Right renal cortex interstitium (tissue), 3 donors: Measurements from ENCODE around the gene OR5L2. TPM values are rescaled to one million over a fixed set of nuclear protein-coding genes. Genes with fewer than 3 reads are reported as not detected.
"Not testable (repeated sequence)": the region's sequence is repeated elsewhere in the genome, so short reads cannot be mapped to it uniquely, and the experiment has no call there.

Source experiments
- DNase-seq, 3 donors: peaks; one replicate each; pipeline ENCODE4 v3.0.0-alpha.2; 2013; ENCODE audit warnings: low read depth in 3 of 3, low spot score in 2 of 3
- polyA plus RNA-seq, 3 donors: library from polyadenylated mRNA; unstranded; fragments of 120-200 nt; gene quantifications; one replicate each; pipeline ENCODE4 v1.2.1, GENCODE V29; 2013; ENCODE audit not compliant: insufficient read length in 3 of 3

OR5L2 gene
- not detected for polyA plus RNA-seq

- DNase-seq = no peak
These were observed at the start of gene OR5L2 for GRCh38 chr11:55826919-55827318. Gene OR5L2, plus strand, starts transcription at chr11:55827219. Its CDS starts 0 bp downstream, at chr11:55827219.

- DNase-seq = no peak
These were observed 35.4 kb upstream of the OR5L2 start for GRCh38 chr11:55791606-55792005.

GRCh38 chr11:55793321-55793720 lies 33.7 kb upstream of the OR5L2 start:
- DNase-seq = no peak

- no peak for DNase-seq
These were observed 31.8 kb upstream of the OR5L2 start, which contains the start of gene OR5D14 for GRCh38 chr11:55795256-55795655. Gene OR5D14, plus strand, starts transcription at chr11:55795556. Its CDS starts 0 bp downstream, at chr11:55795556.

DNA sequence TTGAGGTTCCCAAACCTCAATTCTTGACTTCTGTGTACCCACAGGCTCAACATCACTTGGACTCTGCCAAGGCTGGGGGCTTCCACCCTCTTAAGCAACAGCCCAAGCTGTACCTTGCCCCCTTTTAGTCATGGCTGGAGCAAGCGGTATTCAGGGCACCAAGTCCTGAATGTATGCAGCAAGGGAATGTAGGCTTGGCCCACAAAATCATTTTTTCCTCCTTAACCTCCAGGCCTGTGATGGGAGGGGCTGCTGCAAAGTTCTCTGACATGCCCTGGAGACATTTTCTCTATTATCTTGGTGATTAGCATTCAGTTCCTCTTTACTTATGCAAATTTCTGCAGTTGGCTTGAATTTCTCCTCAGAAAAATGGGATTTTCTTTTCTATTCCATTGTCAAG lies 20.8 kb upstream of the OR5L2 start:
- no peak for DNase-seq

GRCh38 chr11:55811067-55811466 lies 16.0 kb upstream of the OR5L2 start, which contains the start of gene OR5L1:
Gene OR5L1, plus strand, starts transcription at chr11:55811367. Its CDS starts 100 bp downstream, at chr11:55811467.
- no peak for DNase-seq

DNA sequence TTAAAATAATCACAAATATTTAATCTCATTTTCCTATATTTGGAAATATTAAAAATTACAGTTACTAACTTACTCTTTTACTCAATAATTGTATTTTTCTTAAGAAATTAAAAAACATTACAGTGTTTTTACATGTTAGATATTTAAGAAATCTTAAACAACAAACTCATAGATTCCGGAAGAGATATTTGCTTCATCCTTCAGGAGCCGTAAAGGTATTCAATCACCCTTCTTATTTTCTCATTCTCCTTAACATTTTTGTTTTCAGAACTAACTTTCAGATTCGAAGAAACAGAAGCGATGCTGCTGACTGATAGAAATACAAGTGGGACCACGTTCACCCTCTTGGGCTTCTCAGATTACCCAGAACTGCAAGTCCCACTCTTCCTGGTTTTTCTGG lies 7.7 kb upstream of the OR5L2 start, which contains the start of gene OR5D18:
Gene OR5D18 (plus strand): TSS at position 301 of the 400 bp plus-strand sequence. CDS start 0 bp downstream, at position 301.
- no peak for DNase-seq

DNA sequence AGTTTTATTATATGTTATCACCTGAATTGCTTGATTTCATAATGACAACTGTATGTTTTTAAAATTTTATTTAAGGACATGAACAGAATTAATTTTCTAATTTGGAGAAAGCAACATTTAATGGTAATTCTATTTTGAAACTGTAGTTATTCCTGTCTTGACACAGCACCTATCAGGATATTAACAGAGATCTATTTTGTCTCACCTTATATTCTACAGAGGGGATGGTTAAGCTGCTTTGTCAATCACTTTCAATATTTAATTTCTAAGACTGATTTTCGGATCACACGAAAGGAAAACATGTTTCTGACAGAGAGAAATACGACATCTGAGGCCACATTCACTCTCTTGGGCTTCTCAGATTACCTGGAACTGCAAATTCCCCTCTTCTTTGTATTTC lies 11.4 kb downstream of the OR5L2 start, which contains the start of gene OR5D16:
Gene OR5D16 (plus strand): TSS at position 301 of the 400 bp plus-strand sequence. CDS start 0 bp downstream, at position 301.
- DNase-seq = no peak

- DNase-seq = no peak
These were observed 20.4 kb downstream of the OR5L2 start for GRCh38 chr11:55847453-55847852.

DNA sequence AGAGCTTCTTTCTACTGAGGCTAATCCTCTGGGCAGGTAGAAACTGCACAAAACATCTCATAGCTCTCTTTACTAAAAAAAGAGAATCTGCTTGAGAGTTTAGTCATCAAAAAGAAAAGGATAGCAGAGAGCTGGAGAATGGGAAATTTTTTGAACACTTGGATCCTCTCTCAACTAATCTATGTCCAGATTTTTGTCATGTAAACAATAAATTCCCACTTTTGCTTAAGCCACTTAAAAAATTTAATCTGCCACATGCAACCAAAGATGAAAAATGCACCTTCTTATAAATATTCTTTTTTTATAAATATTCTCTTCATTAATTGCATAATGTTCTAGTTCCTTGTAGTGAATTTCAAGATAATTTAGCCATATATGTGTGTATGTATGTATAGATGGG lies 22.0 kb downstream of the OR5L2 start:
- DNase-seq = no peak

DNA sequence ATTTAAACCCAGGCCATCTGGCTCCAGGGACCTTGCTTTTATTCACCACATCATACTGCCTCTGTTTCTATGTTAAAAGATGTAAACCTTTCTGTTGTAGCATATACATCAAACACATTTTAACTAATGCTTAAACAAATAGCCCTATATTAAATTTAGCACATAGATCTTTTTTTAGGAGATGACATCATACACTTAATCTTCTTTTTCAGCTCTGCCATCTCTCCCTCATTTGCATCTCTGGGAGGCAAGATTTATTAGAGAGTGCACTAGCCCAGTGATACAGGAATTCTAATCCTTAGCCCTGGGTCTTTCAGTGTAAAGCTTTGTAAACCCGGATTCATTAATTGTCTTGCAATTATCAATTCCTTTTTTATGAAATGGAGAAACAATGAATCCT lies 25.1 kb downstream of the OR5L2 start:
- DNase-seq = no peak

DNA sequence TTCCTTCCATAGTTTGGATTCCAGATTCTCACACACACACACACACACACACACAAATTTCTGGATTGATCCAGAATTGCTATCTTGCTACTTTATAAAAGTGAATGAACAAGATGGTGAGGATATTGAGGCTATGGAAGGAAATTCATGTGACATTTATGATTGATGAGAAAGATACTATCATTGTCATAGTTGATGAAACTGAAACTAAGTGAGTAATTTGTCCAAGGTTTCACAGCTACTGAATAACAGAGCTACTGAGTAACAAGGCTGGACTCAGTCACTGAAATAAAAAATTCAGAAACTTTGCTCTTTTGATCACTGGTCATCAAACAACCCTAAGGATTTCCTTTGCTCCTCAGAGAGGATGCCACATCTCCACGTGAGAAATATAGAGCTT lies 27.7 kb downstream of the OR5L2 start:
- no peak for DNase-seq

- DNase-seq = not testable (repeated sequence)
These were observed 40.3 kb downstream of the OR5L2 start for GRCh38 chr11:55867354-55867753.

DNA sequence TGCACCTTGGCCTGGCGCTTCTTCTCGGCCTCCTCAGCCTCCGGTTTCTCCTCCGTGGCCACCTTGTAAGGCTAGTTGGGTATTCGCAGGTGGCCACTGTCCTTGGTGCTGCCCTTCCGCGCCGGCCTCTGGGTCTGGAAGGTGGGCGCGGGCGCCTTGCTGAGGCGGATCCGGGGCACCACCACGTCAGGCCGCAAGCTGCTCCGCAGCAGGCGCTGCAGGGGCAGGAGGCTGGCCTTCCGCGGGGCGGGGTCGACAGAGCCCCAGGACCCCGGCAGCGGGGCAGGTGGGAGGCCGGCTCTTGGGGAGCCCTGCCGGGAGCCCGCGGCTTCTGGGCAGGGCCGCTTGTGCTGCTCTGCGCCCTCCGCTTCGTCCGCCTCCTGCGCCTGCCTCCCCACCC lies 45.7 kb downstream of the OR5L2 start:
- DNase-seq = not testable (repeated sequence)

DNA sequence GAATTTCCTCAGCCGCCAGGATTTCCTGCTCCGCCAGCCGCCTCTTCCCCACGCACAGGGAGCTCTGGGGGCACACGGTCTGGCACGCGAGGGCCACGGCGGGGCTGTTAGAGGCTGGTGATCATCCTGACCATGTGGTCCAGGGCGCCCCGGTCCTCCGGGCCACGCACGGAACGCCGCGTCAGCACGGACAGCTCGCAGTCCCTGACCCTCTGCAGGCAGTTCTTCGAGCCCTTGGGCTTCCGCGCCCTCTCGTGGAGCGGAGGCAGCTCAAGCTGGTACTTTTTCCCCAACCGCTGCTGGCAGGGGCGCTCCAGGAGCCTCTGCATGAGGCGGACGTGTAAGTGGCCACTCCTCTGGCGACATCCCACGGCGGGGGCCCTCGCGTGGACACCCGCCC lies 46.1 kb downstream of the OR5L2 start:
- not testable (repeated sequence) for DNase-seq

Other genes starting within 250 kb of the OR5L2 start
- gene OR4C11, start 219.6 kb upstream of the OR5L2 start, polyA plus RNA-seq = not detected
- gene OR4P4, start 192.1 kb upstream of the OR5L2 start, polyA plus RNA-seq = under 1 TPM; 0.07 to 0.08 (median 0.07) TPM
- not detected for gene OR4S2, start 178.9 kb upstream of the OR5L2 start, polyA plus RNA-seq
- gene OR4C6, start 165.0 kb upstream of the OR5L2 start, polyA plus RNA-seq = not detected
- gene OR5D13, start 53.8 kb upstream of the OR5L2 start, polyA plus RNA-seq = not detected
- gene OR5D14, start 31.7 kb upstream of the OR5L2 start, polyA plus RNA-seq = not detected
- gene OR5L1, start 15.9 kb upstream of the OR5L2 start, polyA plus RNA-seq = not detected
- not detected for gene OR5D18, start 7.6 kb upstream of the OR5L2 start, polyA plus RNA-seq
- gene OR5D16, start 11.5 kb downstream of the OR5L2 start, polyA plus RNA-seq = not detected
- gene TRIM51, start 56.1 kb downstream of the OR5L2 start, polyA plus RNA-seq = not detected
- not detected for gene OR5W2, start 87.4 kb downstream of the OR5L2 start, polyA plus RNA-seq
- not detected for gene OR5I1, start 109.2 kb downstream of the OR5L2 start, polyA plus RNA-seq
- gene OR10AG1, start 142.7 kb downstream of the OR5L2 start, polyA plus RNA-seq = not detected
- not detected for gene OR5F1, start 167.4 kb downstream of the OR5L2 start, polyA plus RNA-seq
- gene OR5AS1, start 200.4 kb downstream of the OR5L2 start, polyA plus RNA-seq = under 1 TPM; 0.03 to 0.04 (median 0.03) TPM